Thyroid gland (tissue), 4 donors: ENCODE measurements around the gene ACIN1. TPM values are rescaled to one million over a fixed set of nuclear protein-coding genes. Genes with fewer than 3 reads are reported as not detected.
"Not testable (repeated sequence)": the region's sequence is repeated elsewhere in the genome, so short reads cannot be mapped to it uniquely, and the experiment has no call there.

Experiments used
- DNase-seq, 2 donors: peaks; one replicate each; pipeline ENCODE4 v3.0.0-alpha.2; 2019
- H3K27ac ChIP-seq, 3 donors: fragments of 200-600 bp; sonication (generic); 1 replicate in 2 of 3; 2 replicates in 1 of 3; pipeline ENCODE4 v1.5.1; 2016 to 2019; ENCODE audit warnings: mild to moderate bottlenecking in 1 of 3, moderate library complexity in 1 of 3
- H3K27me3 ChIP-seq: fragments of 200-600 bp; sonication (generic); one replicate; pipeline ENCODE4 v1.5.1; 2019
- H3K36me3 ChIP-seq, 2 donors: fragments of 200-600 bp; sonication (generic); one replicate each; pipeline ENCODE4 v1.5.1; 2016 to 2019
- H3K4me1 ChIP-seq, 2 donors: fragments of 200-600 bp; sonication (generic); one replicate each; pipeline ENCODE4 v1.5.1; 2017 to 2019
- H3K4me3 ChIP-seq, 3 donors: fragments of 200-600 bp; sonication (generic); replicated peaks in 1 of 3; 1 replicate in 2 of 3; 2 replicates in 1 of 3; pipeline ENCODE4 v1.5.1; 2016; ENCODE audit warnings: mild to moderate bottlenecking in 1 of 3
- H3K9me3 ChIP-seq: fragments of 200-600 bp; sonication (generic); one replicate; pipeline ENCODE4 v1.5.1; 2017
- CTCF ChIP-seq, 6 experiments: fragments of 200-600 bp in 3 of 6; fragments of 450-650 bp in 3 of 6; sonication (generic) in 3 of 6; IDR thresholded peaks; one replicate each; pipeline ENCODE4 v1.5.1; 2016 to 2019; ENCODE audit warnings: antibody characterized with exemption in 6 of 6, mild to moderate bottlenecking in 2 of 6, inconsistent platforms in 1 of 6, moderate library complexity in 1 of 6
- POLR2A ChIP-seq, 2 donors: fragments of 450-650 bp; IDR thresholded peaks; one replicate each; pipeline ENCODE4 v1.6.1; 2017; ENCODE audit warnings: antibody characterized with exemption in 2 of 2, mild to moderate bottlenecking in 2 of 2, moderate library complexity in 1 of 2
- WGBS, 2 donors: methylation state at CpG; one replicate each; pipeline ENCODE4 v1.1.5; 2017; 5-methylcytosine and 5-hydroxymethylcytosine counted together
- intact Hi-C: fragments of 100-400 bp; cut with DNase I; formaldehyde crosslinking; loops from one replicate; pipeline ENCODE4 v1.15.1; 2023
- total RNA-seq, 4 donors: library from RNA; depleted of rRNA; stranded (reverse); fragments of >200 nt; gene quantifications; one replicate each; pipeline ENCODE4 v1.2.3, GENCODE V29; 2016

Gene ACIN1
- total RNA-seq, 4 donors from 2014 or later: 143 to 195 (median 152) TPM

GRCh38 chr14:23112359-23113178 is 17.6 kb upstream of the ACIN1 start:
- Histone ChIP-seq H3K9me3 (no peaks in the 10 kb centered on the region), H3K4me3 (no peak overlapping the region), H3K27me3 (no peaks in the 10 kb centered on the region), H3K27ac (no peak overlapping the region), H3K36me3 (no peaks in the 10 kb centered on the region), H3K4me1 (peaks cover 6 to 25% of the 10 kb centered on the region in 2 donors)
- WGBS, 2 donors: 63 to 68% methylated on average over 9 to 12 of the region's 12 CpGs
- DNase-seq: no peak
- intact Hi-C loops: loop anchor here (5.0 to 10.0 kb wide), 2 partner anchors 45 to 272 kb away; no protein-coding TSS in a partner anchor
- TF ChIP-seq POLR2A (IDR thresholded peaks at IDR 0.05): no peak
- TF ChIP-seq CTCF (IDR thresholded peaks at IDR 0.05): no peak

- Histone ChIP-seq H3K36me3 (no peaks in the 10 kb centered on the region), H3K27ac (no peak overlapping the region), H3K27me3 (no peaks in the 10 kb centered on the region), H3K9me3 (no peaks in the 10 kb centered on the region), H3K4me3 (no peak overlapping the region), H3K4me1 (peaks cover 6 to 40% of the 10 kb centered on the region in 2 donors)
- WGBS, 2 donors: 72 to 79% methylated on average over 5 of the region's 5 CpGs
- intact Hi-C loops: loop anchor here (5.0 to 10.0 kb wide), 2 partner anchors 43 to 274 kb away; no protein-coding TSS in a partner anchor
- TF ChIP-seq CTCF (IDR thresholded peaks at IDR 0.05) (no peak), POLR2A (IDR thresholded peaks at IDR 0.05) (no peak)
- no peak for DNase-seq
Measured at GRCh38 chr14:23110579-23111365, 15.8 kb upstream of the ACIN1 start.

- no peak overlapping the region for H3K27ac ChIP-seq
- H3K27me3 ChIP-seq: no peaks in the 10 kb centered on the region
- 83 to 88% methylated on average over 1 of the region's 1 CpG for WGBS, 2 donors
- no peak for TF ChIP-seq CTCF (IDR thresholded peaks at IDR 0.05)
- no peak for TF ChIP-seq POLR2A (IDR thresholded peaks at IDR 0.05)
- H3K36me3 ChIP-seq: no peaks in the 10 kb centered on the region
- peaks cover 15 to 44% of the 10 kb centered on the region in 2 donors for H3K4me1 ChIP-seq
- H3K9me3 ChIP-seq: no peaks in the 10 kb centered on the region
- intact Hi-C loops: loop anchor here (5.0 to 10.0 kb wide), 2 partner anchors 42 to 275 kb away; no protein-coding TSS in a partner anchor
- H3K4me3 ChIP-seq: no peak overlapping the region
- DNase-seq: no peak
Measured at GRCh38 chr14:23109769-23110168, 14.8 kb upstream of the ACIN1 start.

- H3K27me3 ChIP-seq, intact Hi-C loops, H3K36me3 ChIP-seq, H3K4me3 ChIP-seq, DNase-seq, H3K27ac ChIP-seq, H3K9me3 ChIP-seq: not testable (repeated sequence)
- WGBS, 2 donors: 89 to 91% methylated on average over 23 to 24 of the region's 24 CpGs
- peaks cover 9 to 30% of the 10 kb centered on the region in 2 donors for H3K4me1 ChIP-seq
Measured at GRCh38 chr14:23108169-23108568, 13.2 kb upstream of the ACIN1 start.

- peaks cover 9 to 28% of the 10 kb centered on the region in 2 donors for H3K4me1 ChIP-seq
- H3K27me3 ChIP-seq, H3K9me3 ChIP-seq, H3K4me3 ChIP-seq, DNase-seq, H3K36me3 ChIP-seq, intact Hi-C loops: not testable (repeated sequence)
- WGBS, 2 donors: 45 to 52% methylated on average over 5 of the region's 5 CpGs
- H3K27ac ChIP-seq: peak overlapping the region in 2 of 3 donors; percentile 47 to 73
Measured at GRCh38 chr14:23107620-23108019, 12.7 kb upstream of the ACIN1 start.

- no peak for DNase-seq
- H3K4me3 ChIP-seq: no peak overlapping the region
- peaks cover 9 to 28% of the 10 kb centered on the region in 2 donors for H3K4me1 ChIP-seq
- intact Hi-C loops: no loop called here
- H3K36me3 ChIP-seq: no peaks in the 10 kb centered on the region
- H3K27me3 ChIP-seq: no peaks in the 10 kb centered on the region
- TF ChIP-seq CTCF (IDR thresholded peaks at IDR 0.05): no peak
- TF ChIP-seq POLR2A (IDR thresholded peaks at IDR 0.05): no peak
- peak overlapping the region; percentile 47 to 86 (median 73) for H3K27ac ChIP-seq
- H3K9me3 ChIP-seq: no peaks in the 10 kb centered on the region
Measured at GRCh38 chr14:23106747-23107045, 11.8 kb upstream of the ACIN1 start.
